Testis (tissue), 2 donors: ENCODE results near the gene IGFL1.

Source experiments
- CTCF ChIP-seq, 3 experiments: fragments of 450-650 bp in 2 of 3; fragments of 200-600 bp in 1 of 3; sonication (generic) in 1 of 3; IDR thresholded peaks; one replicate each; pipeline ENCODE4 v1.5.1; 2016 to 2019; ENCODE audit warnings: antibody characterized with exemption in 3 of 3, mild to moderate bottlenecking in 2 of 3, moderate library complexity in 1 of 3
- POLR2A ChIP-seq: fragments of 450-650 bp; IDR thresholded peaks from one replicate; pipeline ENCODE4 v1.6.1; 2017; ENCODE audit warnings: antibody characterized with exemption, mild to moderate bottlenecking, moderate library complexity

GRCh38 chr19:46271481-46272197, 42.1 kb downstream of the IGFL1 start:
- no peak for TF ChIP-seq CTCF (IDR thresholded peaks at IDR 0.05)
- TF ChIP-seq POLR2A: no peak
